ENCODE measurements around the gene EDC4.

The EDC4 gene

DNA sequence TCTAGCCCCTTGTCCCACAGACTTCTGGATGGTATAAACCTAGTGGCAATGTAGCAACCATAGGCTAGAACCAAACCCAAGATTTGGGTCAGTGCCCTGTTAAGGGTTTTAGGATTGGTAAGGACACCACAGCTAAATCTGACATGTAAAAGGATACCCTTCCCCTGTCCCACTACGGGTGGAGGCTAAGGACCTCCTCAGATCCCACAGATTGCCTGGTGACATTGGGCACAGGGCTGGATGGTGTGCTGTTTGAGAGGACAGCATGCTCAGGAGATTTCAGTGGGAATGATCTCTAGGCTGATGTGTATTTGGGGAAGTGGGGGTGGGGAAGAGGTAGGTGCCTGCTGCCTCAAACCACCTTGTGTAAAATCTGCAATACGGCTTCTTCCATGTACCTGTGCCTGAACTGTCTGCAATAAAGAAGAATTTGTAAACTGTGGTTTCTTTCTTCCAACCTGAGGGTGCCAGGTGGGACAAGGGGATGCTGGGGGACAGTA is 671 bp upstream of the EDC4 start:
- TF ChIP-seq ZFX (IDR thresholded peaks at IDR 0.05) = no peak
- TF ChIP-seq, protein P1, sequence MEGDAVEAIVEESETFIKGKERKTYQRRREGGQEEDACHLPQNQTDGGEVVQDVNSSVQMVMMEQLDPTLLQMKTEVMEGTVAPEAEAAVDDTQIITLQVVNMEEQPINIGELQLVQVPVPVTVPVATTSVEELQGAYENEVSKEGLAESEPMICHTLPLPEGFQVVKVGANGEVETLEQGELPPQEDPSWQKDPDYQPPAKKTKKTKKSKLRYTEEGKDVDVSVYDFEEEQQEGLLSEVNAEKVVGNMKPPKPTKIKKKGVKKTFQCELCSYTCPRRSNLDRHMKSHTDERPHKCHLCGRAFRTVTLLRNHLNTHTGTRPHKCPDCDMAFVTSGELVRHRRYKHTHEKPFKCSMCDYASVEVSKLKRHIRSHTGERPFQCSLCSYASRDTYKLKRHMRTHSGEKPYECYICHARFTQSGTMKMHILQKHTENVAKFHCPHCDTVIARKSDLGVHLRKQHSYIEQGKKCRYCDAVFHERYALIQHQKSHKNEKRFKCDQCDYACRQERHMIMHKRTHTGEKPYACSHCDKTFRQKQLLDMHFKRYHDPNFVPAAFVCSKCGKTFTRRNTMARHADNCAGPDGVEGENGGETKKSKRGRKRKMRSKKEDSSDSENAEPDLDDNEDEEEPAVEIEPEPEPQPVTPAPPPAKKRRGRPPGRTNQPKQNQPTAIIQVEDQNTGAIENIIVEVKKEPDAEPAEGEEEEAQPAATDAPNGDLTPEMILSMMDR (conservative IDR thresholded peaks at IDR 0.05) = no peak
- peak overlapping the region; percentile 89 for H3K27ac ChIP-seq

DNA sequence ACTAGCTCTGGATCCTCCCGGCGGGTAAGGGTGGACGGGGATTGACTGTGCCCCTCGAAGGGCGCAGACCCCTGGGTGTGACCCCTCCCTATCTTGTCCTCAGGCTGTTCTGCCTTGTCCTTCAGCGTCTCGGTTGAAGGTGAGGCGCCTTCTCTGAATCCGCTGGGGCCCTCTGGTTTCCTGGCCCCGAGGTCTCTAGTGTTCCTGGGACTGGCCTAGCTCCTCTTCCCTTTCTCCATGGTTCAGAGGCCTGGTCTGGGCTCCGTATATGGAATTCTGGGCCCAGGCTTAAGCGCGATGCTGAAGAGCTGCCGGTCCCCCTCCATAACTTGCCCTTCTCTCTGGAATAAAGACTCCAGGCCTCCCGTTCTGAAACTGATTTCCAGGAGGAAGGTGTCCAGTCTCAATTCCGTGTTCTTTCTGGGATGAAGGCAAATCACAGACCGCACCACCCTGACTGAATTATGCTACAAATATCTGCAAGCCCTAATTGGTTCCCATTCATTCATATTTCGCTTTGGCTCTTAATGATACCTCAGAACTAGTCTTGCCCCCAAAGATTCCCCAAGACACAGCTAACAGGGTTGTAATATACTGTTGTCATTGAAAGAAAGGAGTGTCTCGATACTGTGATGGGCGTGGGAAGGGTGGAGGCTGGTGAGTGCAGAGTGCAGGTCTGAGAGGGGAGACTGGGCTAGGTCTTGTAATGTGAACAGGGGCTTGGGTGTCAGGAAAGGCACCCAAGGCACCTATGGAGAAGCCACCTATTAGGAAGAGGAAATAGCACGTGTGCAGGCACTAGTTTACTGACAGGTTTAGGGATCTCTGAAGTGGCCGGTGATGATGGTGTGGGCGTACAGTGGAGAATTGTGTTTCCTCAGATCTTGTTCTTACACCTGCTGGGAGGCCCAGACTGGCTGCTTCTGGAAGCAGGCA is 851 bp downstream of the EDC4 start:
- peak; percentile 48; the same call in 1 of the 2 replicates for TF ChIP-seq ZFX (IDR thresholded peaks at IDR 0.05)
- TF ChIP-seq, protein P1 (conservative IDR thresholded peaks at IDR 0.05) = no peak
- H3K27ac ChIP-seq = peak overlapping the region; percentile 89

DNA sequence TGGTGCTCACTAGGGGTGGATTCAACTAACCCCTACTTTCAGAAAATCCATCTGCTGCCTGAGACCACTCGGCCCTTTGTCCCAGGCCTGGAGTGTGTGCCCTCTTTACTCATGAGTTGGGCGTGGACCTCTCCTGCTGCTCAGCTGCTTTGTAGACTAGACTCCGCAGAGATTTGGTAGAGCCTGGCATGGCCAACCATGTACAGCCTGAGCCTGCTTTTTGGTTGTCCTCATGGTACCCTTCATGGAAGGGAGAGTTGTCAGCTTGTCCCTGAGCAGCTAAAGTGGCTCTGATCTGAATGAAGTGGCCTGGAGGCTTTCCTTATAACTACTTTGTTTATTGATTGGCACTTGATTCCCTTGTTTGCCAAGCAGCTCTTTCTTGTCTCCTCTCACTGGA is 1.5 kb downstream of the EDC4 start:
- no peak for TF ChIP-seq ZFX (IDR thresholded peaks at IDR 0.05)
- TF ChIP-seq, protein P1 (conservative IDR thresholded peaks at IDR 0.05) = no peak
- peak overlapping the region; percentile 89; the same call in 1 of the 2 replicates for H3K27ac ChIP-seq

DNA sequence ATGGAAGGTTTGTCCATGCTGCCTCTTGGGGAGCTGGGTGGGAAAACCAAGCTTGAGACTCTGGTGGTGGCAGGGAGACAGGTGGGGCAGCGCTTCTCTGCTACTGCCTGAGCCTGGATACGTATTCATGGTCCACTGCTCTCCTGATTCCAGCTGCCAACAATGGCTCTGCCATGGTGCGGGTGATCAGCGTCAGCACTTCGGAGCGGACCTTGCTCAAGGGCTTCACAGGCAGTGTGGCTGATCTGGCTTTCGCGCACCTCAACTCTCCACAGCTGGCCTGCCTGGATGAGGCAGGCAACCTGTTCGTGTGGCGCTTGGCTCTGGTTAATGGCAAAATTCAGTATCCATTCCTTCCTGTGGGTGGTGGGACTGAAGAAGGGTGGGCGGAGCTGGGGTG is 4.2 kb downstream of the EDC4 start:
- H3K27ac ChIP-seq = no peak overlapping the region
- TF ChIP-seq, protein P1 (conservative IDR thresholded peaks at IDR 0.05) = no peak
- TF ChIP-seq ZFX (IDR thresholded peaks at IDR 0.05) = no peak

DNA sequence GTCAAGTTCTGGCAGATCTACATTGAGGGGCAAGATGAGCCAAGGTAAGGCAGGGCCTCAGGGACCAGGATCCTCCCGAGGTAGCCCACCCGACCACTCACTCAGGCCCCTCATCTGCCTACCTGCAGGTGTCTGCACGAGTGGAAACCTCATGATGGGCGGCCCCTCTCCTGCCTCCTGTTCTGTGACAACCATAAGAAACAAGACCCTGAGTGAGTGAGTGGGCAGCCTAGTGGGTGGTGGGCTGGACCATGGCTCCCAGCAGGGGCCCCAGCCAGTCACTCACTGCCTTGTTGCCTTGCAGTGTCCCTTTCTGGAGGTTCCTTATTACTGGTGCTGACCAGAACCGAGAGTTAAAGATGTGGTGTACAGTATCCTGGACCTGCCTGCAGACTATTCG is 5.4 kb downstream of the EDC4 start:
- H3K27ac ChIP-seq = no peak overlapping the region
- TF ChIP-seq, protein P1 (conservative IDR thresholded peaks at IDR 0.05) = no peak
- no peak for TF ChIP-seq ZFX (IDR thresholded peaks at IDR 0.05)

DNA sequence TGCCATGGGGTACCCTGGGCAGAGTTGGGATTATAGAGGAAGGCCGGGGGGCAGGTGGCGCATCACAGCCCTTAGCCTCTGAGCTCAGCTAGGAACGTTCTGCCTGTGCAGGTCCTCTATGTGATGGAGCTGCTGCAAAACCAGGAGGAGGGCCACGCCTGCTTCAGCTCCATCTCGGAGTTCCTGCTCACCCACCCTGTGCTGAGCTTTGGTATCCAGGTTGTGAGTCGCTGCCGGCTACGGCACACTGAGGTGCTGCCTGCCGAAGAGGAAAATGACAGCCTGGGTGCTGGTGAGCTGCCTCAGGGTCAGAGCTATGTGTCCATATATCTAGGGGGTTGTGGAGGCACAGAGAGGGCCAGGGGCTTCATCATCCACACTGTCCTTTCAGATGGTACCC is 6.0 kb downstream of the EDC4 start:
- H3K27ac ChIP-seq = no peak overlapping the region
- TF ChIP-seq, protein P1 (conservative IDR thresholded peaks at IDR 0.05) = no peak
- no peak for TF ChIP-seq ZFX (IDR thresholded peaks at IDR 0.05)

DNA sequence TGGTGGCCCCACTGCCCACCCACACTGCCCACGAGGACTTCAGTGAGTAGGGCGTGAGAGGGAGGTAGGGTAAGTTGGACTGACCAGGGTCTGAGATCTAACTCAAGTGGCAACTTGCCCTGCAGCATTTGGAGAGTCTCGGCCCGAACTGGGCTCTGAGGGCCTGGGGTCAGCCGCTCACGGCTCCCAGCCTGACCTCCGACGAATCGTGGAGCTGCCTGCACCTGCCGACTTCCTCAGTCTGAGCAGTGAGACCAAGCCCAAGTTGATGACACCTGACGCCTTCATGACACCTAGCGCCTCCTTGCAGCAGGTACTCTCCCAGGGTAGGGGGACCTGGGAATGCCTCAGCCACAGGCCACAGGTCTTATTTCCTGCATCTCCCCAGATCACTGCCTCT is 6.6 kb downstream of the EDC4 start:
- TF ChIP-seq, protein P1 (conservative IDR thresholded peaks at IDR 0.05) = no peak
- TF ChIP-seq ZFX (IDR thresholded peaks at IDR 0.05) = no peak
- no peak overlapping the region for H3K27ac ChIP-seq

Data from C4-2B (cell line).